ENCODE data around the gene AZIN2. TPM values are rescaled to one million over a fixed set of nuclear protein-coding genes. Genes with fewer than 3 reads are reported as not detected.
"Not testable (repeated sequence)": the region's sequence is repeated elsewhere in the genome, so short reads cannot be mapped to it uniquely, and the experiment has no call there.

AZIN2 gene
- total RNA-seq, 4 donors from 2014 or later, result 11.6 to 93.3 (median 42.0) TPM

- TF ChIP-seq POLR2A (IDR thresholded peaks at IDR 0.05) (no peak), POLR2AphosphoS5 (IDR thresholded peaks at IDR 0.05) (no peak), EP300 (IDR thresholded peaks at IDR 0.05; ENCODE audit: low read depth) (no peak)
- TF ChIP-seq, protein P1, sequence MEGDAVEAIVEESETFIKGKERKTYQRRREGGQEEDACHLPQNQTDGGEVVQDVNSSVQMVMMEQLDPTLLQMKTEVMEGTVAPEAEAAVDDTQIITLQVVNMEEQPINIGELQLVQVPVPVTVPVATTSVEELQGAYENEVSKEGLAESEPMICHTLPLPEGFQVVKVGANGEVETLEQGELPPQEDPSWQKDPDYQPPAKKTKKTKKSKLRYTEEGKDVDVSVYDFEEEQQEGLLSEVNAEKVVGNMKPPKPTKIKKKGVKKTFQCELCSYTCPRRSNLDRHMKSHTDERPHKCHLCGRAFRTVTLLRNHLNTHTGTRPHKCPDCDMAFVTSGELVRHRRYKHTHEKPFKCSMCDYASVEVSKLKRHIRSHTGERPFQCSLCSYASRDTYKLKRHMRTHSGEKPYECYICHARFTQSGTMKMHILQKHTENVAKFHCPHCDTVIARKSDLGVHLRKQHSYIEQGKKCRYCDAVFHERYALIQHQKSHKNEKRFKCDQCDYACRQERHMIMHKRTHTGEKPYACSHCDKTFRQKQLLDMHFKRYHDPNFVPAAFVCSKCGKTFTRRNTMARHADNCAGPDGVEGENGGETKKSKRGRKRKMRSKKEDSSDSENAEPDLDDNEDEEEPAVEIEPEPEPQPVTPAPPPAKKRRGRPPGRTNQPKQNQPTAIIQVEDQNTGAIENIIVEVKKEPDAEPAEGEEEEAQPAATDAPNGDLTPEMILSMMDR (IDR thresholded peaks at IDR 0.05), result no peak
Measured at GRCh38 chr1:33061834-33062233, 19.1 kb upstream of the AZIN2 start.

DNA sequence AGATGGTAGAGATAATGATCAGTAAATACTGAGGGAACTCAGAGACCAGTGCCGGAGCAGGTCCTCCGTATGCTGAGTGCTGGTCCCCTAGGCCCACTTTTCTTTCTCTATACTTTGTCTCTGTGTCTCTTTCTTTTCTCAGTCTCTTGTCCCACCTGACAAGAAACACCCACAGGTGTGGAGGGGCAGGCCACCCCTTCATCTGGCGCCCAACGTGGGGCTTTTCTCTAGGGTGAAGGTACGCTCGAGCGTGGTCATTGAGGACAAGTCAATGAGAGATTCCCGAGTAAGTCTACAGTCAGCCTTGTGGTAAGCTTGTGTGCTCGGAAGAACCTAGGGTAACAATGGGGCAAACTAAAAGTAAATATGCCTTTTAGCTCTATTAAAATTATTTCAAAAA, 16.7 kb upstream of the AZIN2 start:
- intact Hi-C loops (cut with DNase I; ENCODE audit: low total_unique reads); H3K4me3 ChIP-seq; H3K4me1 ChIP-seq; DNase-seq; H3K27ac ChIP-seq; H3K36me3 ChIP-seq; H3K27me3 ChIP-seq: not testable (repeated sequence)
- WGBS, 2 donors (ENCODE audit: low coverage in 1 of 2), result 86 to 88% methylated on average over 8 to 9 of the region's 9 CpGs
- in situ Hi-C loops (cut with MboI; ENCODE audit: low pct_ligation_motif_present in 1 of 4, low pct_unique_long_range_greater_than_20kb in 1 of 4, low sequenced_read_pairs in 3 of 4), result loop anchor here in 1 of 4 donors (25.0 kb wide), 1 partner anchor 127 kb away; no protein-coding TSS in a partner anchor
- H3K9me3 ChIP-seq, result peaks cover 25 to 35% of the 10 kb centered on the region in 2 donors

More at GRCh38 chr1:33061834-33062233, 19.1 kb upstream of the AZIN2 start:
- in situ Hi-C loops (cut with MboI; ENCODE audit: low pct_ligation_motif_present in 1 of 4, low pct_unique_long_range_greater_than_20kb in 1 of 4, low sequenced_read_pairs in 3 of 4) (loop anchor here in 1 of 4 donors (25.0 kb wide), 1 partner anchor 125 kb away; no protein-coding TSS in a partner anchor), intact Hi-C loops (cut with DNase I; ENCODE audit: low total_unique reads) (no loop called here)
- Histone ChIP-seq H3K9me3 (peaks cover 25 to 35% of the 10 kb centered on the region in 2 donors), H3K36me3 (no peaks in the 10 kb centered on the region), H3K4me3 (no peak overlapping the region), H3K4me1 (peaks cover 0 to 16% (median 7%) of the 10 kb centered on the region in 4 donors), H3K27me3 (no peaks in the 10 kb centered on the region), H3K27ac (no peak overlapping the region)
- no peak for DNase-seq

DNA sequence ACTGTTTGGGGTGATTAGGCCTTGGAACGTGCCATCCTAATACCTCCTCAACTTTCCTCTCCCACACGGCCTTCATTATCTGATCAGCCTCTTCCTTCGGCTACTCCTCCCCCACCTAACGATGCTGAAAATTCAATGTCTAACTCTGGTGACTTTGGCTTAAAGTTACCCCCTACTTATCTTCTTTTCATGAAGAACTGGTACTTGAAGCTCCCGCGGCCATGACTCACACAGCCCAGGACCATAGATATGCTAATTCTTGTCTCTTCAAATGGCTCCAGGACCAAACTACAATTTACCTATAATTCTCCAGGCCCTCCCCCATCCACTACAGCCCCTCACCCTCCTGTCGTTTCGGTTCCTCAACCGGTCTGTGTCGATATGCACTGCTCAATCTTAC, 15.7 kb upstream of the AZIN2 start:
- no peak overlapping the region for H3K27ac ChIP-seq
- TF ChIP-seq EP300 (IDR thresholded peaks at IDR 0.05; ENCODE audit: low read depth) (no peak), POLR2A (IDR thresholded peaks at IDR 0.05) (no peak), POLR2AphosphoS5 (IDR thresholded peaks at IDR 0.05) (no peak)
- TF ChIP-seq, protein P1 (IDR thresholded peaks at IDR 0.05), result no peak
- no peaks in the 10 kb centered on the region for H3K27me3 ChIP-seq
- H3K36me3 ChIP-seq, result no peaks in the 10 kb centered on the region
- peaks cover 25 to 35% of the 10 kb centered on the region in 2 donors for H3K9me3 ChIP-seq
- no peak for DNase-seq
- in situ Hi-C loops (cut with MboI; ENCODE audit: low pct_ligation_motif_present in 1 of 4, low pct_unique_long_range_greater_than_20kb in 1 of 4, low sequenced_read_pairs in 3 of 4), result loop anchor here in 1 of 4 donors (25.0 kb wide), 1 partner anchor 128 kb away; no protein-coding TSS in a partner anchor
- H3K4me3 ChIP-seq, result no peak overlapping the region
- WGBS, 2 donors (ENCODE audit: low coverage in 1 of 2), result 85 to 91% methylated on average over 8 to 10 of the region's 10 CpGs
- peaks cover 0 to 3% (median 0%) of the 10 kb centered on the region in 4 donors for H3K4me1 ChIP-seq
- intact Hi-C loops (cut with DNase I; ENCODE audit: low total_unique reads), result no loop called here

GRCh38 chr1:33066477-33066876, 14.5 kb upstream of the AZIN2 start:
- not testable (repeated sequence) for H3K4me1 ChIP-seq

GRCh38 chr1:33068108-33068507, 12.8 kb upstream of the AZIN2 start:
- H3K27ac ChIP-seq; H3K36me3 ChIP-seq; DNase-seq; intact Hi-C loops (cut with DNase I; ENCODE audit: low total_unique reads); H3K4me1 ChIP-seq; H3K27me3 ChIP-seq; H3K4me3 ChIP-seq: not testable (repeated sequence)
- in situ Hi-C loops (cut with MboI; ENCODE audit: low pct_ligation_motif_present in 1 of 4, low pct_unique_long_range_greater_than_20kb in 1 of 4, low sequenced_read_pairs in 3 of 4), result loop anchor here in 1 of 4 donors (25.0 kb wide), 1 partner anchor 131 kb away; no protein-coding TSS in a partner anchor
- WGBS, 2 donors (ENCODE audit: low coverage in 1 of 2), result 60 to 70% methylated on average over 1 to 2 of the region's 2 CpGs
- H3K9me3 ChIP-seq, result peaks cover 25% of the 10 kb centered on the region in 2 donors

More at GRCh38 chr1:33066477-33066876, 14.5 kb upstream of the AZIN2 start:
- DNase-seq; intact Hi-C loops (cut with DNase I; ENCODE audit: low total_unique reads); H3K4me3 ChIP-seq; H3K27ac ChIP-seq; H3K27me3 ChIP-seq; H3K36me3 ChIP-seq: not testable (repeated sequence)
- 92 to 97% methylated on average over 3 of the region's 3 CpGs for WGBS, 2 donors (ENCODE audit: low coverage in 1 of 2)
- peaks cover 25 to 35% of the 10 kb centered on the region in 2 donors for H3K9me3 ChIP-seq
- in situ Hi-C loops (cut with MboI; ENCODE audit: low pct_ligation_motif_present in 1 of 4, low pct_unique_long_range_greater_than_20kb in 1 of 4, low sequenced_read_pairs in 3 of 4), result loop anchor here in 1 of 4 donors (25.0 kb wide), 1 partner anchor 129 kb away; no protein-coding TSS in a partner anchor

DNA sequence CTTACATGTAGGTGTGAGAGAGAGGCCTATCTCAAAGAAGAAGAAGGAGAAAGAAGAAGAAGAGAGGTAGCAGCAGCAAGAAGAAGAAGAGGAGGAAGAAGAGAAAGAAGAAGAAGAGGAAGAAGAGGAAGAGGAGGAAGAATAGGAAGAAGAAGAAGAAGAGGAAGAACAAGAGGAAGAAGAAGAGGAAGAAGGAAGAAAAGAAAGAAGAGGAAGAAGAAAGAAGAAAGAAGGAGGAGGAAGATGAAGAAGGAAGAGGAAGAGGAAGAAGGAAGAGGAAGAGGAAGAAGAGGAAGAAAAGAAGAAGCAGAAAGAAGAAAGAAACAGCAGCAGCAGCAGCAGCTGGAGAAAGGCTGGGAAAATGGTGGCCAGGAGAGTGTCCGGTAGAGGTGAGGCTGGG, 10.3 kb upstream of the AZIN2 start:
- intact Hi-C loops (cut with DNase I; ENCODE audit: low total_unique reads), result no loop called here
- in situ Hi-C loops (cut with MboI; ENCODE audit: low pct_ligation_motif_present in 1 of 4, low pct_unique_long_range_greater_than_20kb in 1 of 4, low sequenced_read_pairs in 3 of 4), result loop anchor here in 2 of 4 donors (10.0 to 25.0 kb wide), 2 partner anchors 133 to 136 kb away; no protein-coding TSS in a partner anchor
- TF ChIP-seq, protein P1 (IDR thresholded peaks at IDR 0.05), result no peak
- TF ChIP-seq POLR2A (IDR thresholded peaks at IDR 0.05) (no peak), EP300 (IDR thresholded peaks at IDR 0.05; ENCODE audit: low read depth) (no peak)

More for the DNA sequence above, 10.3 kb upstream of the AZIN2 start:
- H3K36me3 ChIP-seq, result no peaks in the 10 kb centered on the region
- H3K4me1 ChIP-seq, result no peaks in the 10 kb centered on the region
- WGBS, 2 donors (ENCODE audit: low coverage in 1 of 2), result 96 to 100% methylated on average over 1 of the region's 1 CpG
- no peak overlapping the region for H3K4me3 ChIP-seq
- H3K27me3 ChIP-seq, result no peaks in the 10 kb centered on the region
- no peak for DNase-seq
- H3K9me3 ChIP-seq, result peaks cover 3 to 6% of the 10 kb centered on the region in 2 donors
- no peak overlapping the region for H3K27ac ChIP-seq
